GM21381 (cell line): ENCODE results near the gene NUTM1.
"Not testable (repeated sequence)": the region's sequence is repeated elsewhere in the genome, so short reads cannot be mapped to it uniquely, and the experiment has no call there.

Experiments used
- ATAC-seq: cut with Tn5 transposase; IDR thresholded peaks from one replicate; pipeline ENCODE4 v1.9.1; 2021; ENCODE audit warnings: mild to moderate bottlenecking, moderate library complexity; ENCODE audit not compliant: unreplicated experiment

NUTM1 gene

DNA sequence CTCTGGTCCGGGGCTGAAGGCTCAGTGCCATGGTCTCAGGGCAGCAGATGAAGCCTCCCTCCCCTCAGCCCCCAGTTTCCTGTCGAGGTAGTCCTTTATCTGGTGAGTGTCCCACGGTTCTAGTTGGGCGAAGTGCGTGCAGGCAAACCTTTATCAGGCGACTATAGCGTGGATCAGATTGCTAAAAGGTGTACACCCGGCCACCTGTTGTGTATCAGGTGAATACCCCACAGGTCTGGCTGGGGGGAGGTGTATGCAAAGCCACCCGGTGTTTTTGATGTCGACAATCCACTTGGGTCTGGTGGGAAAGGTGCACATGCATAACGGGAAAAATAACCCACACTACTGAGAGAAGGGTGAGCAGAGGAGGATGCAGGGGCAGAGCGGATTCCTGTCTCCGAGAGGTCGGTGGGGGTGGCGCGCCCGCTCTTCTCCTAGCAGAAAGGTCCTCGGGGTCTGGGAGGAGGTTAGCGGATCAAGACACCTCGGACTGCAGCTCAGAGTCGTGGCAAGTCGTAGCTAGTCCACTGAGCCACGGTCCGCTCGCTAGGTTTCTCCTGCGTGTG is 6.0 kb upstream of the NUTM1 start:
- ATAC-seq, result peak; percentile 0

GRCh38 chr15:34337557-34338306 is 5.4 kb upstream of the NUTM1 start, which contains the start of gene SLC12A6:
Gene SLC12A6, minus strand, starts transcription at chr15:34337781. Its CDS starts 1,101 bp downstream, at chr15:34336680.
- peak; percentile 63 for ATAC-seq

- ATAC-seq, result no peak
These were observed 4.8 kb upstream of the NUTM1 start for GRCh38 chr15:34338347-34338746.

DNA sequence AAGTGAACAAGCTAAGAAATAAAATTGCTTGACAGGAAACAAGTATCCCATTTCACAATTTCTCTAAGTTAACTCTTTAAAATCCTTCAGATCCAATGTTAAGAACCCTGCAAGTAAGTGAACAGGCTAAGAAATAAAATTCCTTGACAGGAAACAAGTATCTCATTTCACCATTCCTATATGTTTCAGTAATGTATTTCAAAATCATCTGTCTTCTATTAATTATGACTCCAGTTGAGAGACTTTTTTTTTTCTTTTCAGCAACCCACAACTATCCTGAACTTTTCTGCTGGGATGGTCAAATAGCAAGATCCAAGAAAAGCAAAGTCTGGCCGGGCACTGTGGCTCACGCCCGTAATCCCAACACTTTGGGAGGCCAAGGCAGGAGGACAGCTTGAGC is 3.2 kb upstream of the NUTM1 start:
- ATAC-seq, result no peak

DNA sequence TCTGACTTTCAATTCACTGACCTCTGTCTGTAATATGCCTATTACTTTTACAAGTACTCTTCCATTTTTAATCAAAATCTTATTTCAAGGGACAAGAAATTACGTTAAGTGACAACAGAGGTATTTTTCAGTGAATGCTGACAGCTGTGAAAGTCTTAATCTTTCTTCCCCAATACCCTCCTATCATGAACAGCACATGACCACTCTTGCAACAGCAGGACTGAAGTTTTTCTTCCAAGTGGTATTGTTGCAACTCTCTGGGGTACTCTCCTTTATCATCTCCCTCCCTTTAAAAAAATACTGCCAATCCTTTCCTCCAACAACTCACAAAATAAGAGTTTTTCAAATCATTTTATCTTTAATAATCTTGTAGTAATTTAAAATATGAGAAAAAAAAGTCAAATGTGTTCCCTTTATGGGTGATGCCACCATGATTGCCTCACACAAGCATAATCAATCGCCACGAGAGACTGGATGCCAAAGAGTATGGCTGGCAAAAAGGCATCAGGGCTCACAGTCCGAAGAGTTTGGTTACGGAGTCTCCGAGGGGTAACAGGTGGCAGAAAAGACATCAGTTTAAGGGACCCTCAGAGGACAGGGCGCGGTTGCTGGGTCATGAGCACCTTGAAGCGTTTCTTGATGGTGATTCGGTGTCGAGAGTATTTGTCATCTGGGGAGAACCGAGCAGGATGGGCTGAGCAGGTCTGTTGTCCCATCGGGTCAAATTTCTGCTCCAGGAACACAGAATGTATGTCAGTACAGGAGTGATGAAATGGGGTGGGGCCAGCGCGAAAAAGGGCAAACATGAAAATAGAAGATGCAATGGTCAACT is 1.5 kb upstream of the NUTM1 start:
- no peak for ATAC-seq

- ATAC-seq, result not testable (repeated sequence)
These were observed 840 bp upstream of the NUTM1 start for GRCh38 chr15:34342213-34342736.

GRCh38 chr15:34347951-34348638 is 5.0 kb downstream of the NUTM1 start:
- ATAC-seq, result no peak

DNA sequence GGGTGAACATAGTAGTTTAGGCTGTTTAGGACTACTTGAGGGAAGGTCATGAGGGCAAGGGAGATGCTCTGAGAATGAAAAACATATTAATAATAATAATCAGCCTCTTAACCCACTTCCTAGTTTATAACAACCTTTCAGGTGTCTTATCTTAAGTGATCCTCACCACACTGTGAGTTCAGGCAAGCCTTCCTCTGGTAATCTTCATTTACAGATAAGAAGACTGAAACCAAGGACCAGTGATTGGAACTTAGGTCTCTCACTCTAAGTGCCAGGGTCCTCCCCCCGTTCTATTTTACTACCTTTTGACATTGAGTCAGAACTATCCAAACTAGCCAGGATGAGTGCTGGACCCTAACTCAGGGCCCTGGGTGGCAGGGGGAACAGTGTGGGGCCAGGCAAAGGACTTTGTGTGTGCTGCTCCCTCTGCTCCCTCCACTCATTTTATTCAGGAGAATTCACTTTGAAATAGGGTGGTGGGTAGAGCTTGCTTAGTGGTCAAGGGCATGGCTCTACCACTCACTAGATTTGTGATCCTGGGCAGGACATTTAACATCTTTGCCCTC is 5.7 kb downstream of the NUTM1 start:
- no peak for ATAC-seq

GRCh38 chr15:34349769-34350168 is 6.7 kb downstream of the NUTM1 start:
- ATAC-seq, result no peak

GRCh38 chr15:34352996-34353395 is 9.9 kb downstream of the NUTM1 start:
- not testable (repeated sequence) for ATAC-seq

DNA sequence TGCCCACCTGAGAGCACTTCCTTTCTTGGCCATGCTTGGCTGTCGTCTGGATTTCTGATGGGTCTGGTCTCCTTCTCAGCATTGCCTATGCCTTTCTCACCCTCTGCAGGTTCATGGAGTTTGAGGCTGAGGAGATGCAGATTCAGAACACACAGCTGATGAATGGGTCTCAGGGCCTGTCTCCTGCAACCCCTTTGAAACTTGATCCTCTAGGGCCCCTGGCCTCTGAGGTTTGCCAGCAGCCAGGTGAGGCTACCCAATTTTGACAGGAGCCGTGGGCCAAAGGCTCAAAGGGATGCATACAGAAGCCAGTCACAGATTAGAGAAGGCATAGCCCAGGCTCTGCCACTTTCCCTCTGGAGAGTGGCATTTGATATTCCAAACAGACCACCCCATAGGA is 10.5 kb downstream of the NUTM1 start:
- ATAC-seq, result no peak

GRCh38 chr15:34354286-34354685 is 11.2 kb downstream of the NUTM1 start:
- ATAC-seq, result no peak

- no peak for ATAC-seq
These were observed 12.1 kb downstream of the NUTM1 start for GRCh38 chr15:34355241-34355640.

DNA sequence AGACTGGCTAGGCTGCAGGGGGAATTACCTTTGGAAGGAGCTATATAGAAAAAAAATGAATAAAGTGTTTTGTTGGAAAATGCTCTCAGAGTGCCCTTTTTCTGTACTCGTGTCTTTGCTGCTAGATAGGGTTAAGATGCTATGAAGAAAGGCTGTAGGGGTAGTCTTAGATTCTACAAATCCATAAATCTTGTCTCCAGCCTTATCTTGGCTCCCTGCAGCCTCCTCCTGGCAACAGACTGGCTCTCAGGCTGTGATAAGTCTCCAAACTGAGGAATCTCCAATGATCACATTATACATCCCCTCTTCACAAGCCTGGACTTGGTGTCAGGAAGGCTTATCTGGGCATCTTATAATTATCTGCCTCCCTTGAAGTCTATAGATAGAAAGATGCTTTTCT is 14.5 kb downstream of the NUTM1 start:
- no peak for ATAC-seq

GRCh38 chr15:34358367-34358766 is 15.3 kb downstream of the NUTM1 start:
- no peak for ATAC-seq

DNA sequence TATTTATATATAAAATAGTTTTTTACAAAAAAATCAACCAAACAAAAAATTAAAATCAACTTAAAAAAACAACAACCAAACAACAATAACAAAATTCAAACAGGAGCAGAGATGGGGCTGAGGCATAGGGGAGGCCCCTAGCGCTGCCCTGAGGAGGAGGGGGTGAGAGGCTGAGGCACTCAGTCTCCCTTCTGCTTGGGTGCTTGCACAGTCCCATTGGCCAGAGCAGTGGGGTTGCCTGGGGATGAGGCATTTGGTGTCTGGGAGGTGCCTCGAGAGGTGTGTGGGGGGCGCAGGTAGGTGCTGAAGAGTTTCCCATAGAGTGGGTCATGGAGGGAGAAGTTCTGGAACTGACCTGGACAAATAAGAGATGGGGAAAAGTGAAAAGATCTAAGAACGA is 15.8 kb downstream of the NUTM1 start:
- no peak for ATAC-seq

GRCh38 chr15:34359416-34359815 is 16.3 kb downstream of the NUTM1 start:
- ATAC-seq, result no peak

GRCh38 chr15:34360298-34360697 is 17.2 kb downstream of the NUTM1 start:
- no peak for ATAC-seq

GRCh38 chr15:34361278-34361677 is 18.2 kb downstream of the NUTM1 start:
- ATAC-seq, result no peak

DNA sequence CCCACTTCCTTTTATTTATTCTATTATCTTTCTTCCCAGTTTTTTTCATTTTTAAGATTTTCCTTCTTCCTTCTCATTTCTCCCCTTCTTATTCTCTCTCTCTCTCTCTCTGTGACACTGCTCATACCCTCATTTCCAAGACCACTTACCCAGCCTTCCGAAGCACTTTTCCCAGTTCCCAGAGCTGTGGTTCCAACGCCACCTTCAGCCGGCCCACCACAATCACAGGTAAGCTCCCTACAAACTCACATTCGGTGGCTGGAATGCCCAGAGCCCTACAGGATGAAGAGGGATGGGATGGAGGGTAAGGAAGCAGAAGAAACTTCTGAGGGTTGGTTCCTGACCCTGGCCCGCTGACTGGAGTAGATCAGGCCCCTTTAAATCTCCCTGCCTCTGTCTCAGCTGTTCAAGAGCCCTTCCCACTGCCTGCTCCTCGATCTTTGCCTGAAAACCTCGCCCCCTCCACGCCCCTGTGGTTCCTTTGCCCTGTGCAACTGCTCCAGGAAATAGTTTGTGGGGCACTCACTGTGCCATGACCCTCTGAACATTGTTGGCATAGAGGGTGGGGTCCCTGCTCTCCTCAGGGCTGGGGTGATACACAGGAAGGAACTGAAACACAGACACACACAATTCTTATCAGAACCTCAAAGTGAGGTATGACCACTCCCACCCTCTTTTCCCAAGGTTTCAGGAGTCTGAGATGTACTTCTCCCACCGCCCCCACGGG is 19.1 kb downstream of the NUTM1 start:
- no peak for ATAC-seq
